Stimulated activated CD8-positive, alpha-beta memory T cell treated with anti-CD3 and anti-CD28 coated beads, Interleukin-7, amount 100 ng/mL, for 4 hours (primary cell): Measurements from ENCODE around the gene RBFA.
"Not testable (repeated sequence)": the region's sequence is repeated elsewhere in the genome, so short reads cannot be mapped to it uniquely, and the experiment has no call there.

Experiments
- DNase-seq, 2 donors: peaks; one replicate each; pipeline ENCODE4 v3.0.0-alpha.2; 2020; ENCODE audit warnings: low read depth in 2 of 2

RBFA gene

DNA sequence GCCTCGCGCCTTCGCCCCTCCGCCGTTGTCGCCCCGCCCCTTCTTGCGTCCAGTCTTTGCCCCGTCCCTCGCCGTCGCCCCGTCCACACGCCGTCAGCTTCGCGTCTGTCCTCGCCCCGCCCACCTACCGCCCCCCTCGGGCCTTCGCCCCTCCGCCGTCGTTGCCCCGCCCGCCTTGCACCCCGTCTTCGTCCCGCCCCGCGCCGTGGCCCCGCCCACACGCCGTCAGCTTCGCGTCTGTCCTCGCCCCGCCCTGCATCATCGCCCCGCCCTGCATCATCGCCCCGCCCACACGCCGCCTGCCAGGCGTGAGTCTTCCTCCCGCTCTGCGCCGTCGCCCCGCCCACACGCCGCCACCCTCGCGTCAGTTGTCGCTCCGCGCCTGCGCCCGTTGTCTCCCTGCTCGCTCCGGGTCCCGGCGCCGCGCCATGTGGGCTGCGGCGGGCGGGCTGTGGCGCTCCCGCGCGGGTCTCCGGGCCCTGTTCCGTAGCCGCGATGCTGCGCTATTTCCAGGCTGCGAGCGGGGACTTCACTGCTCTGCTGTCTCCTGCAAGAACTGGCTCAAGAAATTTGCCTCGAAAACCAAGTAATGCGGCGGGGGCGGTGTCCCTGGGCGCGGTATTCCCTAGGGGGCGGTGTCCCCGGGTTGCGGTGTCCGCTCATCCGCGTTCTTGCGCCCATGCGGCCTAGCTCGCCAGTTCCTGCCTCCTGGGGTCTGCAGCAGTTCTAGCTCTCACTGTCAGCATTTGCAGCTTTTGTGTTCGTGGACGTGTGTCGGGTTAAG lies at the start of gene RBFA:
RBFA (plus strand) TSS at position 367 of the 784 bp plus-strand sequence; CDS start at position 429, 62 bp downstream.
- peak; percentile 99 to 100 for DNase-seq

GRCh38 chr18:79985172-79985571 lies 49.1 kb upstream of the RBFA start:
- no peak for DNase-seq

GRCh38 chr18:79986726-79987125 lies 47.5 kb upstream of the RBFA start:
- no peak for DNase-seq

- no peak for DNase-seq
Observed at GRCh38 chr18:79987566-79987965, 46.7 kb upstream of the RBFA start.

- DNase-seq, result peak in 1 of 2 donors; percentile 55
Observed at GRCh38 chr18:79988071-79988450, 46.2 kb upstream of the RBFA start.

DNA sequence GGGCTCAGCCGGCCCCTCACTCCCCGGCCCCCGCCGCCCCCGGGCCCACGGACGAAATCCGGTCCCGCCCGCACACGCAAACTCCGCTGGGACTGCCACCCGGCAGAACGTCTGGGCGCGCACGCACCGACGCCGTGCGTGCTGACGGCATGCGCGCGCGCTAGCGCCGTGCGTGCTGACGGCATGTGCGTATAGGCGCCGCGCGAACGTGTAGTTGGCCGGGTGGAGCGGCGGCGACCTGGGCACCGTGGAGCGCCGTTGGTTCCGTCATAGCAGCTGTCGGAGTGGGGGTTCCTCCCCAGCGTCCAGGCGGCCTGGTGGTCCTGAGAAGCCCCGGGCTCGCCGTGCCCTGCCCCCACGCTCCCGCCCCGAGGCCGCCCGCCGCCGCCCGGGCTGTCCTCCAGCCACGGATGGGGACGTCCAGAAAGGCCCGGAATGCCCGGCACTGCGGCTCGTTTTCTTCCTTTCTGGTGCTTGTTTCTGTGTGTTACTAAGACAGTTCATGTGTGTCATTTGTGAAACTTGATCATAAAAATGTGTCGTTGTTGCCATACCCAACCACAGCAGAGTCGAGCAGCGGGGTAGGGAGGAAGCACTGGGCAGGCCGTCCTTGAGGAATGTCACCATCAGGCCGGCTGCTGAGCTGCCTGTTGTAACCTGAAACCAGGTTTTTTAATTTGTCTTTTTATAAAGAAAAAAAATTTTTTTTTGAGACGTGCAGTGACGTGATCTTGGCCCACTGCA lies 45.6 kb upstream of the RBFA start, which contains the start of gene TXNL4A:
TXNL4A (minus strand) TSS at position 113 of the 744 bp plus-strand sequence. CDS start 171 bp downstream, outside the sequence.
- DNase-seq, result peak; percentile 56 to 81

- no peak for DNase-seq
Observed at GRCh38 chr18:79989195-79989497, 45.1 kb upstream of the RBFA start.

DNA sequence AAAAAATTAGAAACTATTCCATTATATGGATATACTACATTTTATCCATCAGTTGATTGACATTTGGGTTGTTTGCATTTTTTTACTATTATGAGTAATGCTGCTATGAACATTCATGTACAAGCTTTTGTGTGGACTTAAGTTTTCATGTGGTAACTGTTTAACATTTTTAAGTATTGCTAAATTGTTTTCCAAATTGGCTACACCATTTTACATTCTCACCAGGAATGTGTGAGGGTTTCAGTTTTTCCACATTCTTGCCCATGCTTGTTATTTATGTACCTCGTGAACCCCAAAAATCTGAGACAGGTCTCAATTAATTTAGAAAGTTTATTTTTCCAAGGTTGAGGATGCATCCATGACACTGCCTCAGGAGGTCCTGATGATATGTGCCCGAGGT lies 42.7 kb upstream of the RBFA start:
- no peak for DNase-seq

GRCh38 chr18:79999701-80000100 lies 34.5 kb upstream of the RBFA start:
- not testable (repeated sequence) for DNase-seq

- no peak for DNase-seq
Observed at GRCh38 chr18:80000877-80001276, 33.4 kb upstream of the RBFA start.

GRCh38 chr18:80002468-80002867 lies 31.8 kb upstream of the RBFA start:
- no peak for DNase-seq

- DNase-seq, result no peak
Observed at GRCh38 chr18:80004600-80005342, 29.5 kb upstream of the RBFA start.

DNA sequence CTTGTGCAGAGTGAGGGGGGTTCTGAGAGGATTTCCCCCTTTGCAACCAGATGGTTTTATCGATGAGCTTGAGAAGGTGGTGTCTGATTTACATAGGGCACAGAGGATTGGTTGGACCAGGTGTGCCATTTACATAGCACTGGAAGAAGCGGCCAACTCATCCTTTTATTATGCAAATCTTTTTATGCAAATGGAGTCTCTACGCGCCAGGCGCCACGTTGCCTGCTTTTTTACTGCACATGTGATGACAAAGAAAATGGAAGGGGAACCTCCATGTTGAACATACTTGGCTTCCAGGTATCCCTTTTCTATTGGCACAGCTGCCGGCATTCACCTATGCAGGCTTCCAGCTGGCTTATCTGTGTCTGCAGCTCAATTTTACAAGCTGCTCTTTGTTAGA lies 27.5 kb upstream of the RBFA start:
- DNase-seq, result no peak

- no peak for DNase-seq
Observed at GRCh38 chr18:80009661-80010550, 24.3 kb upstream of the RBFA start.

GRCh38 chr18:80010551-80010906 lies 23.7 kb upstream of the RBFA start:
- no peak for DNase-seq

GRCh38 chr18:80011496-80012137 lies 22.6 kb upstream of the RBFA start:
- DNase-seq, result not testable (repeated sequence)

GRCh38 chr18:80012714-80013113 lies 21.5 kb upstream of the RBFA start:
- no peak for DNase-seq

DNA sequence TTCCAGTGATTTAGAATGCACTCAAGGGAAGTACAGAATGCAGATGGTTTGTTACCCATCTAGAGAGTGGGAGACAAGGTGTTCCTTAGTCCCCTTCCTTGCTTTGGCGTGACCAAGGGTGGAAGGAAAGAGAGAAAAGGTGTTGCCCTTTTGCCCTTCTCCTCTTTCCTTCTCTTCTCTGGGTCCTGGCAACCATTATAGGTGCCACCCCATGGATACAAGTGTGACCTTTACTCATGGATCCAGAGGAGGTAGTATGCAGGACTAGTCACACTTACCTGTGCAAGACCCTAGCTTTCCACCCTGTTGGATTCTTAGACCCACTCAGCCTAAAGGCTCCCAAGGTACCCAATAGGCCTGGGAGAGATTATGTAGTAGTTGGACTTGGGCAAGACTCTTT lies 11.6 kb upstream of the RBFA start:
- DNase-seq, result no peak

DNA sequence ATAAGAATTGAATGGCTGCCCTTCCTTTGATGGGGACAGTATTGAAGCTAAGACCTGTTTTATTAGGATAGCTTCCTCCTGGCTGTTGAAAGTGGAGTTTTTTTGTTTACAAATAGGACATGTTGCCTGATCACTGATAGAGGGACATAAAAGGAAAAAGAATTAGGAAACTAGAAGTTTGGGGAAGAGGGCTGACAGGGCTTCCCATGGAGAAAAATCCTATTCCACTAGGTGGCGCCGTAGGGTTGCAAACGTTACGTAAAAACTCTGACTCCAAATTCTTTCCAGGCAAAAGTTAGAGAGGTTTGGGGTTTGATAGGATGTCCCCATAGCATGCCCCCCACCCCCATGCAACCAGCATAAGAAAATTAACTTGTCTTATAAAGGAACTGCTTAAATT lies 11.1 kb upstream of the RBFA start:
- no peak for DNase-seq

- DNase-seq, result no peak
Observed at GRCh38 chr18:80026363-80026762, 7.9 kb upstream of the RBFA start.

- not testable (repeated sequence) for DNase-seq
Observed at GRCh38 chr18:80027719-80028118, 6.5 kb upstream of the RBFA start.
